Panc1 (cell line): ENCODE data around the gene WDR47.

Experiments
- TF ChIP-seq, protein P1 (sequence below): fragments of 450-650 bp; IDR thresholded peaks from 2 replicates; pipeline ENCODE4 v1.5.1; 2017; ENCODE audit warnings: mild to moderate bottlenecking
- TF ChIP-seq, protein P2 (sequence below), 2 experiments: IDR thresholded peaks; 2 replicates each; pipeline ENCODE4 v1.6.1; 2011 to 2012; ENCODE audit warnings: low read depth in 2 of 2, control low read depth in 1 of 2, low read length in 1 of 2, mild to moderate bottlenecking in 1 of 2, moderate library complexity in 1 of 2; ENCODE audit not compliant: insufficient read depth in 1 of 2

DNA sequence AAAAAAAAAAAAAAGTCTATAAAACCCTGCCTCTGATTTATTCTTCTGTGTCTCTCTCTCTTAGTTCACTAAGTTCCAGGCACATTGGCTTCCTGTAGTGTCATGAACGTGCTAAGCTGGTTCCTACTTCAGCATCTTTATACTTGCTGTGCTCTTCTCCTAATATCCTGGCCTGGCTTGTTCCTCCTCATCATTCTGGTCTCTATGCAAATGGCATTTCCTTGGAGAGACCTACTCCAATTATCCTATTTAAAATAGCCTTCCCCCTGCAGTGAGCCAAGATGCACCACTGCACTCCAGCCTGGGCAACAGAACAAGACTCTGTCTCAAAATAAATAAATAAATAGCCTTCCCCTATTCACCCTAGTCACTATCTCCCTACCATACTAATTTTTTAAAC, 69.0 kb downstream of the WDR47 start:
- TF ChIP-seq, protein P1, sequence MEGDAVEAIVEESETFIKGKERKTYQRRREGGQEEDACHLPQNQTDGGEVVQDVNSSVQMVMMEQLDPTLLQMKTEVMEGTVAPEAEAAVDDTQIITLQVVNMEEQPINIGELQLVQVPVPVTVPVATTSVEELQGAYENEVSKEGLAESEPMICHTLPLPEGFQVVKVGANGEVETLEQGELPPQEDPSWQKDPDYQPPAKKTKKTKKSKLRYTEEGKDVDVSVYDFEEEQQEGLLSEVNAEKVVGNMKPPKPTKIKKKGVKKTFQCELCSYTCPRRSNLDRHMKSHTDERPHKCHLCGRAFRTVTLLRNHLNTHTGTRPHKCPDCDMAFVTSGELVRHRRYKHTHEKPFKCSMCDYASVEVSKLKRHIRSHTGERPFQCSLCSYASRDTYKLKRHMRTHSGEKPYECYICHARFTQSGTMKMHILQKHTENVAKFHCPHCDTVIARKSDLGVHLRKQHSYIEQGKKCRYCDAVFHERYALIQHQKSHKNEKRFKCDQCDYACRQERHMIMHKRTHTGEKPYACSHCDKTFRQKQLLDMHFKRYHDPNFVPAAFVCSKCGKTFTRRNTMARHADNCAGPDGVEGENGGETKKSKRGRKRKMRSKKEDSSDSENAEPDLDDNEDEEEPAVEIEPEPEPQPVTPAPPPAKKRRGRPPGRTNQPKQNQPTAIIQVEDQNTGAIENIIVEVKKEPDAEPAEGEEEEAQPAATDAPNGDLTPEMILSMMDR = no peak
- TF ChIP-seq, protein P2, sequence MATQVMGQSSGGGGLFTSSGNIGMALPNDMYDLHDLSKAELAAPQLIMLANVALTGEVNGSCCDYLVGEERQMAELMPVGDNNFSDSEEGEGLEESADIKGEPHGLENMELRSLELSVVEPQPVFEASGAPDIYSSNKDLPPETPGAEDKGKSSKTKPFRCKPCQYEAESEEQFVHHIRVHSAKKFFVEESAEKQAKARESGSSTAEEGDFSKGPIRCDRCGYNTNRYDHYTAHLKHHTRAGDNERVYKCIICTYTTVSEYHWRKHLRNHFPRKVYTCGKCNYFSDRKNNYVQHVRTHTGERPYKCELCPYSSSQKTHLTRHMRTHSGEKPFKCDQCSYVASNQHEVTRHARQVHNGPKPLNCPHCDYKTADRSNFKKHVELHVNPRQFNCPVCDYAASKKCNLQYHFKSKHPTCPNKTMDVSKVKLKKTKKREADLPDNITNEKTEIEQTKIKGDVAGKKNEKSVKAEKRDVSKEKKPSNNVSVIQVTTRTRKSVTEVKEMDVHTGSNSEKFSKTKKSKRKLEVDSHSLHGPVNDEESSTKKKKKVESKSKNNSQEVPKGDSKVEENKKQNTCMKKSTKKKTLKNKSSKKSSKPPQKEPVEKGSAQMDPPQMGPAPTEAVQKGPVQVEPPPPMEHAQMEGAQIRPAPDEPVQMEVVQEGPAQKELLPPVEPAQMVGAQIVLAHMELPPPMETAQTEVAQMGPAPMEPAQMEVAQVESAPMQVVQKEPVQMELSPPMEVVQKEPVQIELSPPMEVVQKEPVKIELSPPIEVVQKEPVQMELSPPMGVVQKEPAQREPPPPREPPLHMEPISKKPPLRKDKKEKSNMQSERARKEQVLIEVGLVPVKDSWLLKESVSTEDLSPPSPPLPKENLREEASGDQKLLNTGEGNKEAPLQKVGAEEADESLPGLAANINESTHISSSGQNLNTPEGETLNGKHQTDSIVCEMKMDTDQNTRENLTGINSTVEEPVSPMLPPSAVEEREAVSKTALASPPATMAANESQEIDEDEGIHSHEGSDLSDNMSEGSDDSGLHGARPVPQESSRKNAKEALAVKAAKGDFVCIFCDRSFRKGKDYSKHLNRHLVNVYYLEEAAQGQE (IDR thresholded peaks at IDR 0.05; ENCODE audit: insufficient read depth in 1 of 2, low read depth in 2 of 2, low read length in 1 of 2) = no peak
